ENCODE measurements around the gene GNG7. TPM values are rescaled to one million over a fixed set of nuclear protein-coding genes. Genes with fewer than 3 reads are reported as not detected.

GNG7 gene
- total RNA-seq, 1 experiment from 2014 or later = 9.6 TPM

GRCh38 chr19:2678044-2678671 lies 24.3 kb downstream of the GNG7 start:
- Mint-ChIP-seq H3K4me3 (no peak overlapping the region), H3K36me3 (peaks cover 5% of the 10 kb centered on the region; the same call in 1 of the 2 replicates), H3K27me3 (ENCODE audit: low read depth) (no peaks in the 10 kb centered on the region), H3K27ac (no peak overlapping the region), H3K4me1 (peaks cover 15% of the 10 kb centered on the region), H3K9me3 (peaks cover 9% of the 10 kb centered on the region)
- ChIA-PET CTCF (no interaction called here), POLR2A (no interaction called here)
- ATAC-seq (no peak), DNase-seq (ENCODE audit: low spot score) (no peak)
- no peak for TF ChIP-seq CREM (CRISPR knock-in tag; IDR thresholded peaks at IDR 0.05)
- TF ChIP-seq NR3C1 (CRISPR knock-in tag; conservative IDR thresholded peaks at IDR 0.05; ENCODE audit: low read depth) = no peak
- TF ChIP-seq MAX (CRISPR knock-in tag; IDR thresholded peaks at IDR 0.05) = no peak
- no peak for TF ChIP-seq PRDM15 (CRISPR knock-in tag; IDR thresholded peaks at IDR 0.05)
- TF ChIP-seq GRHL2 (CRISPR knock-in tag; IDR thresholded peaks at IDR 0.05; ENCODE audit: insufficient replicate concordance, severe bottlenecking) = no peak
- TF ChIP-seq TP53 (CRISPR knock-in tag; IDR thresholded peaks at IDR 0.05) = no peak
- TF ChIP-seq RORB (CRISPR knock-in tag; IDR thresholded peaks at IDR 0.05) = no peak
- no peak for TF ChIP-seq ZNF138 (CRISPR knock-in tag; conservative IDR thresholded peaks at IDR 0.05)
- no peak for TF ChIP-seq SOX15 (CRISPR knock-in tag; IDR thresholded peaks at IDR 0.05)
- no peak for TF ChIP-seq ZNF396 (CRISPR knock-in tag; IDR thresholded peaks at IDR 0.05; ENCODE audit: borderline replicate concordance)
- TF ChIP-seq IRF2 (CRISPR knock-in tag; IDR thresholded peaks at IDR 0.05; ENCODE audit: borderline replicate concordance, low read depth) = no peak
- TF ChIP-seq TEAD1 (CRISPR knock-in tag; IDR thresholded peaks at IDR 0.05) = no peak
- no peak for TF ChIP-seq USF1 (CRISPR knock-in tag; IDR thresholded peaks at IDR 0.05)
- TF ChIP-seq CDX4 (CRISPR knock-in tag; IDR thresholded peaks at IDR 0.05; ENCODE audit: borderline replicate concordance) = no peak
- TF ChIP-seq MLX (CRISPR knock-in tag; IDR thresholded peaks at IDR 0.05) = no peak
- TF ChIP-seq RELA (CRISPR knock-in tag; IDR thresholded peaks at IDR 0.05; ENCODE audit: borderline replicate concordance) = no peak
- TF ChIP-seq NFE2L1 (CRISPR knock-in tag; IDR thresholded peaks at IDR 0.05) = no peak

- no peaks in the 10 kb centered on the region for H3K27me3 Mint-ChIP-seq (ENCODE audit: low read depth)
- peaks cover 15% of the 10 kb centered on the region for H3K4me1 Mint-ChIP-seq
- DNase-seq (ENCODE audit: low spot score) = no peak
- ChIA-PET POLR2A (no interaction called here), CTCF (interaction anchor here (1.0 to 1.6 kb wide), 4 partner anchors 15 to 211 kb away, joined by 3 to 7 read pairs (median 6); no protein-coding TSS in a partner anchor)
- peaks cover 5% of the 10 kb centered on the region; the same call in 1 of the 2 replicates for H3K36me3 Mint-ChIP-seq
- peaks cover 9% of the 10 kb centered on the region for H3K9me3 Mint-ChIP-seq
- no peak overlapping the region for H3K4me3 Mint-ChIP-seq
- H3K27ac Mint-ChIP-seq = no peak overlapping the region
- ATAC-seq = no peak
- no peak for TF ChIP-seq ETV6 (CRISPR knock-in tag; IDR thresholded peaks at IDR 0.05)
- no peak for TF ChIP-seq KAT7 (CRISPR knock-in tag; IDR thresholded peaks at IDR 0.05; ENCODE audit: borderline replicate concordance)
- no peak for TF ChIP-seq JAZF1 (CRISPR knock-in tag; IDR thresholded peaks at IDR 0.05)
- TF ChIP-seq SMAD3 (CRISPR knock-in tag; IDR thresholded peaks at IDR 0.05; ENCODE audit: borderline replicate concordance) = no peak
- TF ChIP-seq ZNF281 (CRISPR knock-in tag; IDR thresholded peaks at IDR 0.05) = no peak
- no peak for TF ChIP-seq PRRX2 (CRISPR knock-in tag; IDR thresholded peaks at IDR 0.05)
- no peak for TF ChIP-seq SOX15 (CRISPR knock-in tag; IDR thresholded peaks at IDR 0.05)
- no peak for TF ChIP-seq ZNF219 (CRISPR knock-in tag; IDR thresholded peaks at IDR 0.05; ENCODE audit: borderline replicate concordance)
- no peak for TF ChIP-seq CTCF (IDR thresholded peaks at IDR 0.05)
- TF ChIP-seq GRHL2 (CRISPR knock-in tag; IDR thresholded peaks at IDR 0.05; ENCODE audit: insufficient replicate concordance, severe bottlenecking) = no peak
These were observed 25.7 kb downstream of the GNG7 start for GRCh38 chr19:2676823-2677222.

Data from WTC11 (cell line).